Measurements from ENCODE around the gene SLC5A5.

Gene SLC5A5

DNA sequence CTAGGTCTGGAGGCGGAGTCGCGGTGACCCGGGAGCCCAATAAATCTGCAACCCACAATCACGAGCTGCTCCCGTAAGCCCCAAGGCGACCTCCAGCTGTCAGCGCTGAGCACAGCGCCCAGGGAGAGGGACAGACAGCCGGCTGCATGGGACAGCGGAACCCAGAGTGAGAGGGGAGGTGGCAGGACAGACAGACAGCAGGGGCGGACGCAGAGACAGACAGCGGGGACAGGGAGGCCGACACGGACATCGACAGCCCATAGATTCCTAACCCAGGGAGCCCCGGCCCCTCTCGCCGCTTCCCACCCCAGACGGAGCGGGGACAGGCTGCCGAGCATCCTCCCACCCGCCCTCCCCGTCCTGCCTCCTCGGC, at the start of gene SLC5A5:
SLC5A5 (plus strand) TSS at position 68 of the 373 bp plus-strand sequence. CDS start 375 bp downstream, outside the sequence.
- DNase-seq (ENCODE audit: low read depth in 2 of 2) = no peak

DNA sequence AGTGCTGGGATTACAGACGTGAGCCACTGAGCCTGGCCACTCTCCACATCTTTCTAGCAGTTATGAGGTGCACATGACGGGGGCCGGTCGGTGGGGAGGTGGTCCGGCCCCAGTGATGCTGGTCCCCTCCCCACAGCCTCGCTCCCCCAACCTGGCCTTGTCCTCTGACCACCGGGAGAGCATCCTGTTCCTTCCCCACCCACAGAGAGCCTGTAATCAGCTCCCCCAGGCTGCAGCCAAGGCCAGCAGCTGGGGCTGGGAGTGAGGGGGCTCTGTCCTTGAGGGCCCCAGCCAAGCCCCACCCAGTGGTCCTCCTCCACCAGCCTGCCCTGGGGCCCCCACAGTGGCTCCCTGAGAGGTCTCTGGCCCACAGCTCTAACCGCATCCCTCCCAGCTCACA, 47.4 kb upstream of the SLC5A5 start:
- no peak for DNase-seq (ENCODE audit: low read depth in 2 of 2)

DNA sequence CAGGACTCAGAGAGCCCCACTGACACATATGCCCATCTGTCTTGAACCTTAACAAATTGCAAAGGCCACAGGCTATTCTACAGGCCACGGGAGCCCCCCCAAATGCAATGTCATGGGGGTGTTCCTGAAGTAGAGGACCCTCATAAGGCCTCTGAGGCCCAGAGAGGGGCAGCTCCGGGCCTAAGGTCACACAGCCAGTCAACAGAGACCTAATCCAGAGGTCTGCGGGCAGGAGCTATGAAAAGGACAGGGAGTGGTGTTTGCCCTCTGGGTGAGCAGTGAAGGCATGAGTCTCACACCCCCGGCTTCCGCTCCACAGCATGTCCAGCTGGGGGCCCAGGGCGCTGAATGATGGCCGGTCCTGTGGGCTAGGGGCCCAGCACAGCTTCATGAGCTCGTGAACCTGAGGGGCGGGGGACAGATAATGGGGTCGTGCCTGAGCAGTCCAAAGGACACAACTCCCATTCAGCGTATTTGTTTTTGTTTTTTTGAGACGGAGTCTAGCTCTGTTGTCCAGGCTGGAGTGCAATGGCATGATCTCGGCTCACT, 45.2 kb upstream of the SLC5A5 start:
- DNase-seq (ENCODE audit: low read depth in 2 of 2) = no peak

DNA sequence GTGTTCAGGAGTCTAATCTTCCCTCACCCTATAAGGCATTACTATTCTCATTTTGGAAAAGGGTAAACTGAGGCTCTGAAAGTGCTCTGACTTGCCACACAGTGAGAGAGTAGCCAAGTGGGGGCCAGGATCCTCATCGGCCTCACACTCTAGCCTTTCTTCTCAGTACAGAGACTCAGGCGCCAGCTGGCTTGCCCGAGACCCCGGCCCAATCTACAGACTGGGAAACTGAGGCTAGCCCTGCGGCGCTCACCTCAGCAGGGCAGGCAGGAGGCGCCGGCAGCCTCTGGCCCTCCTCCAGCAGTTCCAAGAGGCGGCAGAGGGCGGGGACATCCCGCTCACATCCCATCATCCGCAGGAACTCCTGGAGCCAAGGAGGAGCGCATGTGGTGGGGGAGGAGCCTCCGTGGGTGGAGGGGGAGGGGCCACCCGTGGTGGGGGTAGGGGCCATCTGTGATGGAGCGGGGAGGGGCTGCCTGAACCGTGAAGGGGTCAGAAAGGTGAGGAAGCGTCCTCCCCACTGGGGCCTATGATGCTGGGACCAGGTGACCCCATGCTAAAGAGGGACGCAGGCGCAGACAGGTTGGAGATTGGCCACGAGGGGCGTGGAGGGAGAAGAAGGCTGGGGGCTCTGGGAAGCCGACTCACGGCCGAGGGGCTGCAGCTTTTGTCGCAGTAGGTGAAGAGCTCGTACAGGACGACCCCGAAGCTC, 41.7 kb upstream of the SLC5A5 start:
- DNase-seq (ENCODE audit: low read depth in 2 of 2) = no peak

DNA sequence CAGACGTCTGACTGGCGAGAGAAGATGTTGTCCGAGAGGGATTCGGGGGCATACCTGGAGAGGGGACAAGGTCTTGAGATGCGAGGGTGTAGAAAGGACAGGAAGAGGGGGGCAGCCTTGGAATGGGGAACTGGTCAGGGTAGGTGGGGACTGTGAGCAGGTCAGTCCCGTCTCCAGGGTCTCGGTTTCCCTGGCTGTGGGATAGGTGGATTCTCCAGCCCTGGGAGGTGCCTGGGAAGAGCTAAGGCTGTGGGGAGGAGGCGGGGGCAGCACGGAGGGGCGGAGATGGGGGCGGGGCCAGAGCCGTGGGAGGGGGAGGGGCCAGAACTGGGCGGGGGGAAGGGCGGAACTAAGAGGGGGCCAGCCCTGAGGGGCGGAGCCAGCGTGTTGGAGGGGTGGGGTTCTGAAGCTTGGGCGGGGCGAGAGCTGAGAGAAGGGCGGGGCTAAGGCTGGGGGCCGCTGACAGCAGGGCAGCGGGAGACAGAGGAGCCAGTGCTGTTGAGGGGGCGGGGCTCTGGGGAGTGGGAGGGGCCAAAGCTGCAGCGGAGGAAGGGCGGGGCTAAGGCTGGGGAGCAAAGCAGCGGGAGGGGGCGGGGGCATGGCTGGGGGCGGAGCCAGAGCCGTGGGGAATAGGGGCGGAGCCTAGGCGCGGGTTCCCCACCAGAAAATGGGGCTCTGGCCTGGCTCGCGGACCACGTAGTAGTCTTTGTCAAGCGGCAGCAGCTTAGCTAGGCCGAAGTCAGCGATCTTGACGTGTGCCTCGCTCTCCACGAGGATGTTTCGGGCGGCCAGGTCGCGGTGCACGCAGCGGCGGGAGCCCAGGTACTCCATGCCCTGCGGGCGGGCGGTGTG, 41.0 kb upstream of the SLC5A5 start:
- DNase-seq (ENCODE audit: low read depth in 2 of 2) = no peak

DNA sequence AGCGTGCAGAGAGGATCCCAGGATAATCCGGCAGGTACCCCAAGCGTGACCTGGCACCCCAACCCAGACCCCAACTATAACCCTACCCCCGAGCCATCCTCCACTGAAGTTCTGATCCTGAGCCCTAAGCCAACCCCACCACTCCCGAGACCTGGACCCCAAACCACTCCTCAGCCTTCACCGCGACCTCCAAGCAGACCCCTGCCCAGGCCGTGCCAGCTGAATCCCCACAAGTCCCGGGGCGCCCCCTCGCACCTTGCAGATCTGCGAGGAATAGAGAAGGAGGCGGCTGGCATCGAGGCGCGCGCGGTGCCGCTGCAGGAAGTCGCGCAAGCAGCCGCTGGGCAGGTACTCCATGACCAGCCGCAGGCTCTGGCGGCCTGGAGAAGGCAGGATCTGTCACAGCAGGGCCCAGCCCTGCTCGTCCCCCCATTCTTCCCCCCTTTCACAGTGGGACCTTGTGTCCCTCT, 40.3 kb upstream of the SLC5A5 start:
- DNase-seq (ENCODE audit: low read depth in 2 of 2) = no peak

DNA sequence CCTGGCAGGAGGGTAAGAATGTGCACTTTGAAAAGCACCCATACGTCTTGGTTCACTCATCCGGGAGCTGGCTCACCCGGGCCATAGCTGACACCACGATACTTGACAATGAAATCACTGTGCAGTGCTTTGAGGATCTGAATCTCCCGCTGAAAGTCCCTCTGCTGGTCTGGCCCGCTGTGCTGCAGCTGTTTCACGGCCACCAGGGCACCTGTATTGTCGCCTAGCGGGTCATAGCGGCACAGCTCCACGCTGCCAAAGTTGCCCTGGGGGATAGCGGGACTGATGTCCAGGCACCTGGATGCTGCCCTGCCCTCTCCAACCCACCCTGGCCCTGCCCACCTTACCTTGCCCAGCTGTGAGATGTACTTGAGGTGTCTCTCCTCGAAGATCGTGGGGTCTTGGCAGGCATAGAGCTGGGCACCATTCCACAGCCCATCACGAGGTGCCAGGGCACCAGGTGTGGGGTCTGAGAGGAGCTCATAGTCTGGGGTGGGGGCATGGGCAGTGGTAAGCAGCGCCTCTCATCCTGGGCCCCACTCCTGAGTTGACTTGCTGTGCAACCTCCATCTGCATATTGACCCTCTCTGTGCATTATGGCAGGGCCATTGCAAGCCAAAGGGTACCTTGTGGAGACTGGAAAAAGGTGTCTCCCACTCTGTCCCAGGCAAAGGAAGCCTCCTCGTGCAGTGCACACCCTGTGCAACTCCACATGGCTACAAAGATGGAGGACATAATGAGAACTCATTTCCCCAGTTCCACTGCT, 39.1 kb upstream of the SLC5A5 start:
- no peak for DNase-seq (ENCODE audit: low read depth in 2 of 2)

DNA sequence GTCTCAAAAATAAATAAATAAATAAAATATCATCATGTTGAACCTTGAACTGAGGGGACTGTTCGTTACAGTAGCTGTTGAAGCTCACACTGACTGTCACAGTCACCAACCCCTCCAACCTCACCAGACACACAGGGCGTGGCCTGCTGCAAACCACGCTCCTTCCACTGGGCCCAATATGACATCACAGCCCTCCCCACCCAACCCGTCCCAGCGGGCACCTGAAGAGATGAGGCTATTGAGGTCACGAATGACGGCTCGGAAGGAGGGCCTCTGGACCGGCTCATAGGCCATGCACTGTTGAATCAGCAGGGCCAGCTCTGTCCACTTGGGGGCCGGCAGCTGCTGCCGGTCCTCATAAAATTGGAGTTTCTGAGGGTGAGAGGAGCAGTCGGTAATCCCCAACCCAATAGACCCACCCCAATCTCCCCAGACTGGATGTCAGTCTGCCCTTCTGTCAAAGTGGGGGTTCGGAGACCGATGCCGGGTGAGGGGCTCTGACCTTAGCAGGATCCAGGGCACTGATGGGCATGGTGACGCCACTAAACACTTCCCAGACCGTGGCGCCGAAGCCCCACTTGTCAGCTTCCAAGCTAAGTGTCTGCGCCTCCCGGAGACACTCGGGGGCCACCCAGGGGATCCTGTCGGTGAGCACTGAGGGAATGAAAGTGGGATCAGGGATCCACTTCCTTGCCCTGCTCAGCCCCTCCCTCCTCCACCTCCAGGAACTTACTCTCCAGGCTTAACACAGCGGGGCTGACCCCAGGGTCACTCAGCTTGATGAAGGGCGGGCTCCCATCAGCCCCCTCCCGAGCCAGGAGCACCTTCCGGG, 37.2 kb upstream of the SLC5A5 start:
- DNase-seq (ENCODE audit: low read depth in 2 of 2) = no peak

DNA sequence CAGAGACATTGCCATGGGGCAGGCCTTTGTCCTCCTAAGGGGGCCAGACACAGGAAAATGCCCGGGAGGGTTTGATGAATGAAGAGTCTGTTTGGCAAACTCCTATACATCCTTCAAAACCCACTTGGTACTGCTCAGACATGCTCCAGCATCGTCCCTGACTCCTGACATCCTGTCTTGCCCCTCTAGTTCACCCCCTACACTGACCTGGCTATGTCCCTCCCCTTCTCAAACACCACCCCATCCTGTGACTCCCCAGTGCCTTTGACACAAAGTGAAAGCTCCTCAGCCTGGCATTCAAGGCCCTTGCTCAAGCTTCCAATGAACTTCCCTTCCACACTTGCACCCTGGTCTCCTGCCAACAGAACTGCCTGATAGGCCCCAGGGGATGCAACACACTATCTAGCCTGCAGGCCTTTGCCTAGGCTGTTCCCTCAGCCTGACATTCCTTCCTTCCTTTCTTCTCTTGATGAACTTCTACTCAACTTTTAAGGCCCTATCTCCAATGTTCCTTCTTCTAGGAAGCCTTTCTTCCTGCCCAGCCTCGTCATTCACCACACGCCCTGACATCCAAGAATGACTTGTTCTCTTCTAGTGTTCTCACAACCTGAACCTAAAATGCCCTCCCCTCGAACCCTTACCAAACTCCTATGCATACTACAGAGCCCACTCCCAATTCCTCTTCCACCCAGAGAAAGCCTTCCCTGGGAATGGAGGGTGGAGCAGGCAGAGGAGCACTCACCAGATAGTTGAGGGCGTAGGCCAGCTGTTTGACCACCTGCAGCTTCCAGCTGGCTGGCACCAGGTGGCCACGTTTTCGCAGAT, 36.4 kb upstream of the SLC5A5 start:
- no peak for DNase-seq (ENCODE audit: low read depth in 2 of 2)

DNA sequence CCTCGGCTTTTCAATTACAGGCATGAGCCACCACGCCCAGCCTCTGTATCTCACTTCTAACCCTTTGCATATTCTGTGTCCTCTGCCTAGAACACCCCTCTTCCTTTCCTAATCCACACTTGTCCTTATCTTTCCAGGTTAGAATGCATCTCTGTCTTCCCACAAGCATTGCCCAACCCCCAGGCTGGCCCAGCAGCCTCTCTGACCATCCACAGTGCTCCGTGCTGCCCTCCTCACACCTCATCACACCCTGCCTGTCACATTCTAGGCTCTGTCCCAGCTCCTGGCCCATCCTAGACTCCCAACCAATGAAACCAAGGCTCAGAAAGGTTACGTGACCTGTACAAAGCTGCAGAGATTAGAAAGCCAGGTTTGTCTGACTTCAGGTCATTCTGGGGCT, 35.2 kb upstream of the SLC5A5 start:
- no peak for DNase-seq (ENCODE audit: low read depth in 2 of 2)

DNA sequence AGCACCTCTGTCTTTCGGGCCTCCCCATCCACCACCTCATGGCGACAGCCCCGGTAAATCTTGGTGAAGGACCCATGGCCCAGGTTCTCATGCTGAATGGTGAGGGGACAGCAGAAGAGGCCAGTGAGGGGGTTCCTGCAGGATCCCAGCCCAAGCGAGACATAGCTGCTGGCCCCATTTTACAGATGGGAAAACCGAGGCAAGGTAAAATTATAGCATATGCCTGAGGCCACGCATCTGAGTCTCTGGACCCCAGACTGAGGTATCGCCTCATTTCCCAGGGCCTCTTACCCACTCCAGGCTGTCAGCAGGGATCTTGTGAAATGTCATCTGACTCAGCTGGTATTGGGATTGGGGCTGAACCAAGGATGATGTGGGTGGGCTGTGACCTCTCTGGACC, 33.8 kb upstream of the SLC5A5 start:
- DNase-seq (ENCODE audit: low read depth in 2 of 2) = no peak

DNA sequence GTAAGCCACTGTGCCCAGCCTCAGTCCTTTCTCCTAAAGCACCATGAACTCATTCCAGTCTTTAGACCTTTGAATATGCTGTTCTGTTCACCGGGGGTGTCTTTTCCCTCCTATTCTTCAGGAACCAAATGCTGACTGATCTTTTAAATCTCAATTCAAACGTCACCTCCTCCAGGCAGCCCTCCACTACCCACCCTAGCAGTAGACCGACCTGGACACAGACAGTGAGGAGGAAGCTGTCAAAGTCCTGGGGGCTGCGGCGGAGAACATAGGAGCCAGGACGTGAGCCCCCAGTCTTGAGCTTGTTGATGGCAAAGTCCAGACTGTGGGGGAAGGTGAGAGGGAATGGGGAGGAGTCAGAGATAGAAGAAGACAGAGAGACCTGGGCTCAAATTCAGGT, 31.7 kb upstream of the SLC5A5 start:
- DNase-seq (ENCODE audit: low read depth in 2 of 2) = no peak

DNA sequence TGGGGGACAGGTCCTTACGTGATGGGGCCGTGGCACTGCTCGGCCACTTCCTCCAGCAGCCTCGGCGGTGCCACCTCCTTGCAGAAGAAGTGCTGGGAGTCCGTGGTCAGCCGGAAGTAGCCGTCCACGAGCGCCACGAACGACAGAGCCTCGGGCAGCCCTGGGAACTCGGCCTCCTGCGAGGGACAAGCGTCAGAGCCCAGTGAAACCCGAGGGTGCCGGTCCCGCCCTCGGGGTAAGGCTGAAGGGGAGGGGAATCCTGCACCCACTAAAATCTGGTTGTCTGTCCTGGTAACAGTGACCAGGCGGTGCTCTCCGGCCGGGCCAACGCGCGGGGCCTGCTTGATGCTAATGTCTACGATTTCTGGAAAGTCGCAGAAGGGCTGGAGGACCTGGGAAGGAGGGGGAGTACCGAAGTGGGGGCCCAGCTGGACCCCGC, 30.4 kb upstream of the SLC5A5 start:
- no peak for DNase-seq (ENCODE audit: low read depth in 2 of 2)

DNA sequence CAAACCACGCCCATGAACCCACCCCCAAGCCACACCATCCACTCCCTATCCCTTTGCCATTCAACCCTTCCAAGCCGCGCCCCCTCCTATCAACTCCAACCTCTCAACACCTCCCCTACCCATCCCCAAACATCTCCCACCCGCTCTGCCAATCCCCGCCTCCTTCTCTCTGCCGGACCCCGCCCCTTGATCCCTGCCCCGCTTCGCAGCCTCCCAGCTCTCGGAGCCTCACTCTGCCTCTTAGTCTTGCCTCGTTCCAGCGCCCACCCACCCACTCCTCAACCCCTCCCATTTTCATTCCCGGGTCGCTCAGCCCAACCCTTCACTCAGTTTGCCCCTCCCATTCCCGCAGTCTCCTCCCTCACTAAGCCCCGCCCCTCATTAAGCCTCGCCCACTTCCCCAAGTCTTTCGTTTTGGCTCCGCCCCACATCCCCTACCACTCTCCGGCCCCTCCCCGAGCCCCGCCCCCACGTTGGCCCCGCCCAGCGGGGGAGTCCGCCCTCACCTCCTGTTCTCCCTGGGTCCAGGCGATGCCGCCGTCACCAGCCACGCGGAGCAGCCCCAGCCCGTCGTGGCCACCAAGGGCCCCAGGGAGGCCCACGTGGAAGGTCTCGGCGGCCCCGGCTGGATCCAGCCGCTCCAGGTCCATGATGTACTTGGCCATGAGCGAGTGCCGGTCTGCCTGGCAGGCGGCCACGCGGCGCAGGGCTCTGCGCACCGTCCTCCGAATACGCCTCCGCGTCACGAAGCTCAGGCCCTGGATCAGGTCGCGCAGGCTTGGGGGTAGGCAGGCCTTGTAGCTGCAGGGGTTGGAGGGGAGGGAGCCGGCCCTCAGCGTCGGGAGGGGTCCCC, 29.7 kb upstream of the SLC5A5 start:
- peak; percentile 24 to 32 for DNase-seq (ENCODE audit: low read depth in 2 of 2)

DNA sequence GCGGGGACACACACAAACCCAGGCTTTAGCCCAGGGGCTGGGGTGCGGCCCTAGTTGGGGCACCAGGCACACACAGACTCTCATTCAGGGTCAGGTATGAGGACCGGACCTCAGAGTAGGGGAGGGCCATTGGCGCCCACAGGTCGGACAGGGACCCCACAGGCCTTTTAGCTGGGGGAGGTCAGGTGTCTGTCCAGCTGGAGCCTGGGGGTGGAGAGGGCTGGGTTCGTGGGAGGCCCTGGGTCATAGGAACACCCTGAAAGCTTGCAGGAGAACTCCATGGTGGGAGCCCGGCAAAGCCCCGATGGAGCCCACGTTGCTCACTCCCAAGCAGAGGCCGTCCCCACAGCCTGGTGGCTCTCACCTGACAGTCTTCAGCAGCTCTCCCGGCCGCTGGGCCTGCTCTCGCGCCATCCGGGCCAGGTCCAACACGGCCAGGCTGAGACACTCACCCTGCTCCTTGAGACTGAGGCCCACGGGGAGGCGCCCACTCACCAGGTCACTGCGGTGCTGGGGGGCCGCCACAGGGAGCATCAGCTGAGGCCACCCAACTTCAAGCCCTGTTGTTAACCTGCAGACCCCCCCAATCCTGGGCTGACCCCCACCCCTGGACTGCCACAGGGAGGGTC, 29.0 kb upstream of the SLC5A5 start:
- no peak for DNase-seq (ENCODE audit: low read depth in 2 of 2)

DNA sequence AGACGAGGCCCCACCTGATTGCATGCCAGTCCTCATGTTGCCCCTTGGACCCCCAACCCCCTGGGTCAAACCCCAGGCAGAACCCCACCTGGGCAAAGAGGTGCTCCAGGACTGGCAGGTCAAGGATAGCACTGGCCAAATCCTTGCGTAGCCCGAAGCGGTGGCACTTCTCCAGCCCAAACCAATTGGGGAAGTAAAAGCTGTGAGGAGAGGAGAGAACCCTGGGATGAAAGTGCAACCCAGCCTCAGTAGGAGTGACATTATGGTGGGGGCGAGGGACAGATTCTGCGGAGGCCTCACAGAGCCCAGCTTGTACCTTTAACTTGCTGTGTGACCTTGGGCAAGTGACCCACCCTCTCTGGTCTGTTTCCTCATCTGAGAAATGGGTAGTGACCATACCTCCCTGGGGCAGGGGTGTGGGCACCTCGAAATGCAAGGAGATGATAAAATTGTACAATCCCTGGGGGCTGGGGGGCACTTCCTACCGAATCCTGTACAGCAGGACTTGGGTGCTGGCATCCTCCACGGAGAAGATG, 28.4 kb upstream of the SLC5A5 start:
- DNase-seq (ENCODE audit: low read depth in 2 of 2) = no peak

DNA sequence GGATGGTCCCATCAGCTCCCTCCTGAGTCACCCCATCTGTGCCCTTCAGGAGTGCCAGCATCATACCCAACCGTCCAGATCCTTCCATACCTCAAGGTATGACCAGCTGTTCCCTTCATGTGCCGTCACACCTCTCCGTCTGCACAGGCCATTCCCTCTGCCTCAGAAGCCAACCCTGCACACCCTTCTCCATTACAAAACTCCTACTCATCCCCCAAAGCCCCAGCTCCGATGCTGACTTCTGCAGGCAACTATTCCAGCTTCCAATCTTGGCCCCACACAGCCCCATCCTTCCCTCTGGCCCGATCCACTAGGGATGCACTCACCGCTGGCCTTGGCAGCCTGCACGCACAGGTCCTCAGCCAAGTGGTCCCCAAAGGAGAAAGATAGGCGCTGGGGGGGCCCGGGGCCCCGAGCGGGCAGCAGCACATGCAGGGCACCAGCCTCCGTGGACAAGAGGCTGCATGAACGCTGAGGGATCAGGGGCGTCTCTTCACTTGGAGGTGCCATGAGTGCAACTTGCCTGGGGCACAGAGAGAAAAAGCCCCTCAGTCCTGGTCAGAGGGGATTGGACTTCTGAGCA, 27.7 kb upstream of the SLC5A5 start:
- no peak for DNase-seq (ENCODE audit: low read depth in 2 of 2)

DNA sequence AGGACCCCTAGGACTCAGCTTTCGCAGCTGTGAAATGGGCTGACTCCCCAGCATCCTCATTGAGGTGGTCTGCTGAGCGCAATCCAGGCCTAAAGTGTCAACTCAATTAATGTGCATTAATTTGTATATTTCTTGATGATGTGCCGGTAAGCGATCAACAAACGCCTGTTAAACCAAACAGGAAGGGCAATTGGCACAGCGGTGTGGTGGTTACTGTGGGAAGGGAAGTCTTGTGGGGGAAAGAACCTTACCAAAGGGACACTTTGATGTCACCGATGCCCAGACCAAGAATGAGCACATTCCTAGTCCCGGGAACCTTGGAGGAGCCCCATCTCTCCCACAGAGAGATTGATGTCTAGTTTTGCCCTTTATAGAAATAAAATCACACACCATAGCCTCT, 25.6 kb upstream of the SLC5A5 start:
- peak in 1 of 2 donors; percentile 39 for DNase-seq (ENCODE audit: low read depth in 2 of 2)

Data from stimulated activated CD8-positive, alpha-beta memory T cell treated with anti-CD3 and anti-CD28 coated beads, Interleukin-7, amount 100 ng/mL, for 4 hours (primary cell).